Kidney tubule cell (primary cell): ENCODE data around the gene IL25.
"Not testable (repeated sequence)": the region's sequence is repeated elsewhere in the genome, so short reads cannot be mapped to it uniquely, and the experiment has no call there.

Source experiments
- DNase-seq: peaks from one replicate; pipeline ENCODE4 v3.0.0-alpha.2; 2018; ENCODE audit warnings: low spot score

IL25 gene

DNA sequence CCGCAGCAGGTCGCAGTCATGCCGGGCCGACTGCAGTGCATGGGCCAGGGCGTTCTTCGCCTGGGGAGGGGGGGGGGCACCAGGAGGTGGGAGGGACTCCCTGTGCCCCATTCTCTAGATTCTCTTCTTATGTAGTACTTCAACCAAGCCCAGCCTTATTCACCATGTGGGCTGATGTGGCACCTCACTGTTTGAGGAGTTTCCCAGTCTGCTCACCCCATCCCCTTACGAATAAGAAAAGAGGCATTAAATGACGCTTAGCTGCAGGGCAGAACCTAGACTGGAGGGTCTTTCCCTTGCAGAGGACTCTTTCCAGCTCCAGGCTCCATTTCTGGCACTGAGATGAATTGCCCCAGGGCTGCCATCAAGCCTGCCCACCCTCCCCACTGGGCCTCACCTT is 16.4 kb downstream of the IL25 start:
- DNase-seq, result no peak

DNA sequence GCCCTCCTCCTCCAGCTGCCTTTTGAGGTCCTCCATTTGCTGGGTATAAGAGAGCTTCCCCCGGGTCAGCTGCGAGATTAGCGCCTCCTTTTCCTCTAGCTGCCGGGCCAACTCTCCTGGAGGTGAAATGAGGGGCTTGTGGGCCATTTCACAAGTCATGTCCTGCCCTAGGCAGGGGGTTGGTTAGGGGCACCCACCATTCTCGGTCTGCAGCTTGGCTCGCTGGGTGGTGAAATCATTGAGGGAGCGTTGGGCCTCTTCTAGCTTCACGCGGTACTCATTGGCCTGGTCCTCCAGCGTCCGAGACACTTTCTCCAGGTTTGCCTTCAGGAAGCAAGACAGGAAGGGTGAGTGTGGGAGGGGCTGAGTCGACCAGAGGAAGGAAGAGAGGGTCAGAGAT is 16.8 kb downstream of the IL25 start:
- DNase-seq, result no peak

DNA sequence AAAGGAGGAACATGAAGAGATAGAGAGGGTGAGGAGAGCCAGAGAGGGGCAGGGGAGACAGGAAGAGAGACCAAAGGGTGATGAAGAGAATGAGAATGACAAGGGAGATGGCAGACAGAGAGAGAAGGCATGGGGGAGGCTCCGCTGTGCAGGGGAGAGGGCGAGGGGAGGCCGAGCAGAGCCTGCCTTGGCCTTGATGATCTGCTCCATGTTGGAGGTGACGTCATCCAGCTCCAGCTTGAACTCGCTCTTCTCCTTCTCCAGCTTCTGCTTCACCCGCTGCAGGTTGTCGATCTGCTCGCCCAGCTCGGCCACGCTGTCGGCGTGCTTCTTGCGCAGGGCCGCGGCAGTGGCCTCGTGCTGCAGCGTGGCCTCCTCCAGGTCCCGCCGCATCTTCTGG is 17.3 kb downstream of the IL25 start:
- DNase-seq, result not testable (repeated sequence)

DNA sequence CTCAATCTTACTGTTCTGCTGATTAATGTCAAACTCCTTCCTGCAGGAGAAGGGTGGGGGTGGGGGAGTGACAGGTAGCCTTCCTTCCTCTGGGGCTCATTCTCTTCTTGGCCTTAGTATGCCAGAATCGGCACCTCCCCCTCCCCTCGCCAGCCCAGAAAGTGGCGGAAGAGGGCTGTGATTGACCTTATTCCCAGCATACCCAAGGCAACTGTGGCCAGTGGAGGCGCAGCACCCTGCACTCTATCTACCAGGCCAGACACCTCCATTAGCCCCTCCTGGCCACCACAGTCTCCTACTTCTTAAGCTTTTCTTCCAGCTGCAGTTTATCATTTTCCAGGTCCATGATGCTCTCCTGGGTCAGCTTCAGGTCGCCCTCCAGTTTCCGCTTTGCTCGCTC is 20.0 kb downstream of the IL25 start:
- DNase-seq, result no peak

DNA sequence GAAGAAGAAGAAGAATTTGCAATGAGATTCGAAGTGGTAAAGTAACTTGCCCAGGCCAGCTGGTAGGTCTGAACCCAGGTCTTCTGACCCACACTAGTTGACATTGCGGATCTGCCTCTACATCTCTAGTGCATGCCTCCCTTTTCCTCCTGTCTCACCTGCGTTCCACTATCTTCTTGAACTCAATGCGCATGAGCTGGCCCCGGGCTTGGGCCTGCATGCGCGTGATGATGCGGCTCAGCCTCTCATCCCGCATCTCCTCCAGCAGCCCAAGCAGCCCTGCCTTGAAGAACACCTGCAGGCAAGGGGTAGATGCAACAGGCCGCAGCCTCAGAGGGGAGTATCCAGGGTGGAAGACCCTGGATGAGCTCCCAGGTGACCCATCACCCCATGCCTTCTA is 23.5 kb downstream of the IL25 start:
- DNase-seq, result no peak

DNA sequence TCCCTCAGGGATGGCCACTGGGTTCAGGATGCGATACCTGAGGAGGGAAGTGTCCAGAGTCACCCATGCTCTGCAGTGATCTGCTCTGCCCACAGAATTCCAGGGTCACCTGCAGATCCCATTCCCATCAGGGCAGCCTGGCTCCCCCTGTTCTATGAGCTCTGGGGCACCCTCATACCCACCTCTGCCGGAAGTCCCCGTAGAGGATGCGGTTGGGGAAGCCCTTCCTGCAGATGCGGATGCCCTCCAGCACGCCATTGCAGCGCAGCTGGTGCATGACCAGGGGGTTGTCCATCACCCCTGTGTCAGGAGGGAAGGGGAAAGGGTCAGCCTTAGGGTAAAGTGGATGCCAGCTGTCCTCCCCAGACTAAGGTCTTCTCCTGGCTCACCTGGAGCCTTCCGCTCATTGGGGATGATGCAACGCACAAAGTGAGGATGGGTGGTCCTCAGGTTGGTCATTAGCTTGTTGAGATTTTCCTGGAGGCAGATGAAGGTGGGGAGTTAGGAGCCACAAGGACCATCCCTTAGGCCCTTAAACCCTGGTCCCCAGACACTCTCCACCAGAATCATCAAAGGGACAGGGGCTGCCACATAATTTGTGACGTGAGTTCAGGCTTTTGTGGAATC is 24.3 kb downstream of the IL25 start:
- DNase-seq, result no peak

DNA sequence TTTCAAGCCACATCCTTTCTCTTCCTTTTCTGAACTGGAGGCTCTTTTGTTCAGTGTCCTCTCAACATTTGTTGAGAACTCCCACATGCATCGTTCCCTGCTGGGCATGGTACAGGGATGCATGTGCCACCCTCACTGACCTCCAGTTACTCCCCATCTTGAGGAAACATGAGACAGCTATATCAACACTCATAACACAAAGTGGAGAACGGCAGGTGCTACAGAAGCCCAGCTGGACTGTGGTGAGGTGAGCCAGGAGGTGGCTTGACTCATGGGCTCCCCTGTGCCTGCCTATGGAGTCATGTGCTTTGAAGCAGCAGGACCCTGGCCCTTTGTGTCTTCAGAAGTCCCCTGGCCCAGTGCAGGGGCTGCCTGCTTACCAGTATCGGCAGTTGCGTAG is 25.7 kb downstream of the IL25 start:
- DNase-seq, result no peak

DNA sequence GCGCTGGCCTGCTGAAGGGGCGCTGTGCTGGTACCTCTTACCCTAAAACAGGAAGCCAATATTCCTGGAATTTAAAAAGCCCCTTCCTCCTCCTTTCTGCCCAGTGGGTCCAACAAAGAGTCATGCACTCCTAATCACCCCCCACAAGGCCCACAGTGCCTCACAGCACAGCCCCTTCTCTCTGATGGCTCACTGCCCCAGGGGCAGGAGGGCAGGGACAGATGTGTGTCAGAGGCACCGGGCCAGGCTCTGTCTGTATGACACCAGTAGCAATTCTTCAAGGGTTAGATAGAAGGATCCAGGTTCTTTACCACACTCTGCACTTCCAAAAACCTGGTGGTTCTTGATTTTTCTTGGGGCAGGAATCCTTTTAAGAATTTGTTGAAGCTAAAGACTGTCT is 26.5 kb downstream of the IL25 start:
- DNase-seq, result no peak

DNA sequence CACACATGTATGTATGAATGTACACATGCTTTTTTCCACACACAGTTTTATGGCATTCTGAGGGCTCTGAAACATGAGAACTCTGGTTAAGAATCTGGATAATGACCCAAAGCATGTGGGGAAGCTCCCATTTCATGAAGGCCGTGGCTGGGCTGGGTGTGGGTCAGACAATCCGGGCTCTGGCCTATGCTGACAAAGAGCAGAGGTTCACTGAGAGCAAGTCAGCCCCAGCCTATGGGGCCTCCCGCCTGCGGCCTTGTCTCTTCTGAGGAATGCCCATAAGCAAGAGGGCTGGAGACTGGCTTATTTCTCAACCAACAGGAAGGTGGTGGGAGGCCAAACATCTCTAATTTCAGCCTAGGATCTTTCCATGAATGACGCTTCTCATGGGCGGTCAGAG is 27.0 kb downstream of the IL25 start:
- no peak for DNase-seq

DNA sequence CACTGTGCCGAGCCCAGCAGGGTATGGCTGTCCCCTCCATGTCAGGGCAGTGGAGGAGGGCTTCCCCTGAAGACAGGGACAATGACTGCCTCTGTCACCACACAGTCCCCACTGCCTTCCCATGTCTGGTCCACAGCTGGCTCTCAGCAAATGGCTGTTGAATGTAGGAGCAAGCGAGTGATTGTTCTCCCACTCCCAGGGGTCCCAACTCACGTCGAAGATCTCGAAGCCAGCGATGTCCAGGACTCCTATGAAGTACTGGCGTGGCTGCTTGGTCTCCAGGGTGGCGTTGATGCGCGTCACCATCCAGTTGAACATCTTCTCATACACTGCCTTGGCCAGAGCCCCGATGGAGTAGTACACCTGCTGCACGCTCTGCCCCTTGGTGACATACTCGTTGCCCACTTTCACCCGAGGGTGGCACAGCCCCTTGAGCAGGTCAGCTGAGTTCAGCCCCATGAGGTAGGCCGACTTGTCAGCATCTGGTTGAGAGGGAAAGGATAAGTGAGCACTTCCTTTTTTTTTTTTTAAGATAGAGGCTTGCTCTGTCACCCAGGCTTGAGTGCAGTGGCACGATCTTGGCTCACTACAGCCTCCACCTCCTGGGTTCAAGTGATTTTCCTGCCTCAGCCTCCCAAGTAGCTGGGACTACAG is 28.0 kb downstream of the IL25 start:
- not testable (repeated sequence) for DNase-seq

DNA sequence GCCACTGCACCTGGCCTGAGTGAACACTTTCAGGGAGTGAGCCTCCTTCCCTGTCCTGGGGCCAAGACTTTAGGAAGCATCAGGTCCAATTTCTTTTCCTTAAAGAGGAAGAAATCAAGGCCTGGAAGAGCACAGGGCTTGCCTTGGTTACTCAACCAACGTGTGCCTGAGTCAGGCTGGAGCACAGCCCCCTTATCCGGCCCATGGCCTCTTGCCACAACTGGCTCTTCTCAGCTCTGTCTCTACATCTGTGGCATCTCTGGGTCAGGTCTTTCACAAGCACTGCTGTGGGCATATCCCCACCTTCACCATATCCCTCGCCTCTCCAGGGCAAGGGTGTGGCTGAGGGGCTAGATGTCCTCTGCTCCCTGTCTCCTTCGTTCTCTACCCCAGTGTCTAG is 28.7 kb downstream of the IL25 start:
- no peak for DNase-seq

DNA sequence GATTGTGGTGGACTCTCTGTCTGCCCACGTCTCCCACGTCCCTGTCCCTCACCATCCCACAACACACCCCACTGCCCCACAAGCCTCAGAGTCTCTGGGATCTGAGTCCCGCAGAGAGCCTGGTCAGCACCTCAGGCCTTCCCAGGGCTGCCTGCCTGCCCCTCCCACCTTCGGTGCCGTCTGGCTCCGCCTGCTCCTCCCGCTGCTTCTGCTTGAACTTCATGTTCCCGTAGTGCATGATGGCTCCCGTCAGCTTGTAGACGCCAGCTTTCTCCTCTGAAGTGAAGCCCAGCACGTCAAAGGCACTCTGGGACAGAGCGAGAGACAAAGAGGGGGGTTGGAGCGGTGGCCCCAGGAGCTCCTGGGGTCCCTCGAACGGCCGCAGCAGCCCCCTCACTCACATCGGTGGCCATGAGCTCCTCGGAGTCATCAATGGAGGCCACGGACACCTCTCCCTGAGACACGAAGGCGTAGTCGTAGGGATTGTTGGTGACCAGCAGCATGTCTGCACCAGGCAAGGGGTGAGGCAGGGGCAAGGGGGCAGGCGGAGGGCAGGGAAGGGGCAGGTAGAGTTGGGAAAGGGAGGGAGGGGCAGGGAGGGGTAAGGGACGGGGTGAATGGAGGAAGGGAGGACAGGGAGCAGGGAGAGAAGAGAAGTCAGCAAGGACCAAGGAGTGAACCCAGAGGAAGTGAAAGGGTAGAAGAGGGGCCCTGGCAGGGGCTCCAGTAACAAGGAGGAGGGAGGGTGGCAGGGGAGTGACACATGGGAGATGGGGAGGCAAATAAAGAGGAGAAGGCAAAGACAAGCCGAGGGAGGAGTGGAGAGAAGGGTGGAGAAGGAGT is 29.9 kb downstream of the IL25 start:
- DNase-seq, result no peak

DNA sequence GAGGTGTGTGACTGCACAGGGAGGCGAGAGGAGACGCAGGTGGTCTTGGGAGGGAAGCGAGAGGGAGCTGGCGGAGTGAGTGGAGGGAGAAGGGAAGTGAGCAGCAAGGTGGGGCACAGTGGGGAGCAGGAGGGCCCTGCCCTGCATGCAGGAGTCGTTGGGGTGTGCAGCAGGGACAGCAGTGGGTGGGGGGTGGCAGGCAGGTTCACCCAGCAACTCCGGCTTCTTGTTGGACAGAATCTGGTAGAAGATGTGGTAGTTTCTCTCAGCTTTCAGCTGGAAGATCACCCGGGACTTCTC is 30.5 kb downstream of the IL25 start:
- DNase-seq, result no peak

DNA sequence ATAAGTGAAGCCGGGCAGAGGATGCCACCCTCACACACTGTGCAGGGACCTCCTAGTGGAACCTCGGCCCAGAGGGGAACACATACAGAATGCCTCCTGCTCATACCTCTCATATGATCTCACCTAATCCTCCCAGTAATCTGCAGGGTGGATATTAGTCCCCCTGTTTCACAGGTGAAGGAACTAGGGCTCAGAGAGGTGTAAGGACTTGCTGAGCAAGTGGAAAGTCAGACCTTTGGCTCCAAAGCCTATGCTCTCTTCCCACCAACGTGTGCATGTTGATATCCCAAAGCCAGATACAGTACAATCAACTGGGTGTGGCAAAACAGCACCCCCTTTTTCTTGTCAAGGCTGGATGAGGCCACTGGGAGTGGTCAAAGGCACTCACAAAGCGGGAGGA is 31.3 kb downstream of the IL25 start:
- DNase-seq, result no peak

DNA sequence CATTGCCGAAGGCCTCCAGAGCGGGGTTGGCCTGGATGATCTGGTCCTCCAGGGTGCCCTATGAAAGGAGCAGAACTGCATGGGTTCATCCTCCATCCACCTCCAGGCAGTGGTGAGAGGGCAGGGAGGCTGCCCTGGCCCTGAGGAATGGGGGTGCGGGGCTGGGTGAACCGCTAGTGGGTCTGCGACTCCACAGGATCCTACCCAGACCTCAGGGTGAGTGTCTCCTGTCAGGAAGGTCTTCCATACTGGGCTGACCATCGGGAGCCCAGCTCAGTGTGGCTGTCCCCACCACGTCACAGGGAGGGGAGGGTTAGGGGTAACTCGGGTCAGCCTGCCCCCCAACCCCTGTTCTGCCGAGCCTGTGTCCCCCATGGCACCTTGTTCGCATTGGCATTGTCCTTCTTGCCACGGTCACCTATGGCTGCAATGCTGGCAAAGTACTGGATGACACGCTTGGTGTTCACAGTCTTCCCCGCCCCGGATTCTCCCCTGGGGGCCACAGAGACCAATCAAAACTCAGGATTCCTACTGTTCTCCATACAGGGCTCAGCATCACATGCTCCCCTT is 31.8 kb downstream of the IL25 start:
- DNase-seq, result no peak

DNA sequence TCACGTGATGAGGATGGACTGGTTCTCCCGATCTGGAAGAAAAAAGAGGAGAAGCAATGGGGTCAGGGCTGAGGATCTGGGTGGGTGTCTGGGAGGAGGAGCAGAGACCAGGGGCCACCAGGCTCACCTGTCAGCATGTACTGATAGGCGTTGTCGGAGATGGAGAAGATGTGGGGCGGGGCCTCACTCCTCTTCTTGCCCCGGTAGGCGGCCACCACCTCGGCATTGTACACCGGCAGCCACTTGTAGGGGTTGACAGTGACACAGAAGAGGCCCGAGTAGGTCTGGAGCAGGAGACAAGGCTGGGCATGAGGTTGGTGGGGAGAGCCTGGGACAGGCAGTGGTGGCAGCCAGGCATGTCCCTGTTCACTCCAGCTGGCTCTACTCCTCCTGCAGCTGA is 32.5 kb downstream of the IL25 start:
- DNase-seq, result no peak

DNA sequence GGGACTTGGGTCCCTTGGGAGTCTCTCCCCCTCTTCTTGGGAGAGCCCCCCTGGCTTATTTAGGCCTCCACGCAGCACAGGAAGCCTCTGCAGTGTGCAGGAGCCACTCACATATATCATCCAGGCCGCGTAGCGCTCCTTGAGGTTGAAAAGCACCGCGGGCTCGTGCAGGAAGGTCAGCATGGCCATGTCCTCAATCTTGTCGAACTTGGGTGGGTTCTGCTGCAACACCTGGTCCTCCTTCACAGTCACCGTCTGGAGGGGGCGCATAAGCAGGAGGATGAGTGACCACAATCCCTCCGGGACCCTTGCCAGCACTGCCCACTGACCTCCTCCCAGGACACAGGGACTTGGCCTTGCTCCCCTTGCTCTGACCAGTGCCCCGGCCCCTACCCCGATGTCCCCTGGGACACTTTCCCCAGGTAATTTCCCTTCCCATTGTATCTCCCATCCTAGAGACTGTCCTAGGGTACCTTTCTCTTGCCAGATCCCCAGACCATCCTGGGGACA is 33.0 kb downstream of the IL25 start:
- DNase-seq, result no peak

DNA sequence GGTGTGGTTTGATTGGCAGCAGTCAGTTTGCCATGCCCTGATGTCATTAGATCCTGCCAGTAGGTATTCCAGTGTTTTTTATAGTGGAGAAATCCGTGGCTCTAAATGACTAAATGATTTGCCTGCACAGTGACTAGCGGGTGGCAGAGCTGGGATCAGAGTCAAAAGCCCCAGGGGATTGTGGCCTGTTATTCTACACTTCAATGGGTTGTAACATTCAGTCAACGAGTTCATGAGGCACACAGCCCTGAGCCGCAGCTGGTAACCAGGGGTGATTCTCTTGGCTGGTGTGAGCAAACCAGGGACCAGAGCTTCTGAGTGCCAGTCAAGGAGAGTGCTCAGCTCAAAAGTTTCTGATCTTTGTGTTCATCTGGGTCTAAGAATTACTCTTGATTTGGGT is 33.6 kb downstream of the IL25 start:
- DNase-seq, result no peak

DNA sequence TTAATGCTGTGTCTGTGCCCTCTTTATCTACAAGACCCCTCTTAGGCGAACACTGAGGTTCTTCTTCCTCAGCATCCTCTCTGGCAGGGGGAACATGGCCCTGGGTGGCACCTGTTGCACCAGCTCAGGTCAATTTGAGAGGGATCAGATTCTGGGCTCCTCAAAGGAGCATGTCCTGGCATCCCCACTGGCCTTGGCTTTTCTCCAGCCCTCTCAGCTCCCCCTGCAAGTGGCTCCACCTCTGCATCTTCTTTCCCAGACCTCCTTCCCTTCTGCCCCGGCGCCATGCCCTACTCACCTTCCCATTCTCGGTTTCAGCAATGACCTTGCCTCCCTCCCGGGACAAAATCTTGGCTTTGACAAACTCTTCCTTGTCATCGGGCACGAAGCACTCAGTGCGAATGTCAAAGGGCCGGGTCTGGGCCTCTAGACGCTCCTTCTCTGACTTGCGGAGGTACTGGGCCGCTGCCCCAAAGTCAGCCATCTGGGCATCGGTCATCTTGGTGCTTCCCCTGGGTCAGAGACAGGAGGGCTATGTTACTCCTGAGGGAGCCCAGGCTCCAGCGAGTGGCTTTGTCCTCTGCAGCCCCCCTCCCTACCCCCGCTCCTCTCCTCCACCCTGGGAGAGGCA is 34.2 kb downstream of the IL25 start:
- no peak for DNase-seq

DNA sequence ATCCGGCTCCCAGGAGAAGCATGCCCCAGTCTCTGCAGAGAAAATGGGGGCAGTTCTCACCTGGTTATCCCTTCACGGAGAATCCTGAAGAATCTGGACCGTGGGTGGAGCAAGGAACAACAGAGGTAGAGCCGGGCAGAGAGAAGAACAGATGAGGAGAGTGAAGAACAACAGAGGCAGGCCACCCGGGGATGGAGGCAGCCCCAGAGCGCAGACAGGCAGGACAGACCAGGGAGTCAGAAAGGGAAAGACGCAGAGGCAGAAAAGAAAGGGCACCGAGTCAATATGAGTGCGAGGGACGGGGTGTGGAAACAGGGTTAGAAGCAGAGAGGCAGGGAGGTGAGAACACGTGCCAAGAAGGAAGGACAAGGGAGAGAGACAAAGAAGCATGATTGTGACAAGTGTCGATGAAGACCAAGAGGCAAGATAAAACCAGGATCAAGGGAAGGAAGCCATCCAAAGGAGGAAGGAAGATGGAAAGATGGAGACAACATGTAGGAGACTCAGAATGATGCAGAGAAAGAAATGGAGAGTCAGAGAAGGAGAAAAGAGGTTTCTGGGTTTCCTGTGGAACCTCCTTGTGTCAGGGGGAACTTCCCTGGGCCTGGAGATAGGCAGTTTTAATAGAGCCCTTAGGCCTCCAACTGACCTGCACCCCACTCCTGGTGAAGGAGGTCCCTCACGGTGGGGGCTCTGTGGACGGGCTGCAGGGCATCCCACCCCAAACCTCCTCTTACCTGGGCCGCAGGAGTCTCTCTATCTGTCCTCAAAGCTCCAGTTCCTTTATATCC is 35.1 kb downstream of the IL25 start, which contains the start of gene MYH6:
Gene MYH6, minus strand, starts transcription at position 758 of the 791 bp plus-strand sequence. CDS start 1,050 bp downstream, outside the sequence.
- no peak for DNase-seq

DNA sequence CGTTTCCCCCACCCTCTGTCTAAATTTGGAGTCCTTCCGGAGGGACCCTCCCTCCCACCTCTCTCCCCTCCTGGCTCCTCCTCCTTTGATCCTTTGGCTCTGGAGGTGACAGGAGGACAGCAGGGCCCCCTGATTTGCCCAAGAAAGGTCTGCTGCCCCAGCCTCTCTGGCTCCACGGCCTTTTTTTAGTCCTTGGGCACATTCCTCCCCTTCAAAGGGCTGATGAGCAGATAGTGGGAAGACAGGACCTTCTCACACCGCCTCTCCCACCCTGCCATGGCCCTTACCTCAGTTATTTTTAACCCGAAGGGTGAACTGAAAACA is 35.7 kb downstream of the IL25 start:
- no peak for DNase-seq

DNA sequence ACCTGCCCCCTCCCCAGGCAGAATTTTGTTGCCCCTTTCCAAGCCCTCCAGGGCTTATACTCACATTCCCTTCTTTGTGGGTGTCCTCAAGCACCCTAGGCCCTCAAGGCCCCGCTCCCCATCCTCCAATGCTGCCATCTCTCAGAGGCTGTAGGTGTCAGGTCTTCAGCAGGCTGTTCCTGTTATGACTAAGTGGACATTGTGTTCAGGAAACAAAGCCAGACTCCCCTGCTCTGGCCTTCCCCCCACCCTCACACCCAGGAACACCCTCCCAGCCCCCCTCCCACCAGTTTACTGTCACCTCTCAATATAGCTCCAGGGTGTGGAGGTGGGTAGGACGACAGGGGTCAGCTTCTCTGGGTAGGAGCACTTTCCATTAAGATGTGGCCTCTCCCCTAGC is 36.9 kb downstream of the IL25 start:
- no peak for DNase-seq
